ENCODE measurements around the gene HCN1. TPM values are rescaled to one million over a fixed set of nuclear protein-coding genes. Genes with fewer than 3 reads are reported as not detected.
A peak's percentile ranks its signal among the peaks of the same experiment; 100 is the strongest.
"Not testable (repeated sequence)": the region's sequence is repeated elsewhere in the genome, so short reads cannot be mapped to it uniquely, and the experiment has no call there.

The HCN1 gene
- total RNA-seq, 1 donor from 2014 or later: not detected

DNA sequence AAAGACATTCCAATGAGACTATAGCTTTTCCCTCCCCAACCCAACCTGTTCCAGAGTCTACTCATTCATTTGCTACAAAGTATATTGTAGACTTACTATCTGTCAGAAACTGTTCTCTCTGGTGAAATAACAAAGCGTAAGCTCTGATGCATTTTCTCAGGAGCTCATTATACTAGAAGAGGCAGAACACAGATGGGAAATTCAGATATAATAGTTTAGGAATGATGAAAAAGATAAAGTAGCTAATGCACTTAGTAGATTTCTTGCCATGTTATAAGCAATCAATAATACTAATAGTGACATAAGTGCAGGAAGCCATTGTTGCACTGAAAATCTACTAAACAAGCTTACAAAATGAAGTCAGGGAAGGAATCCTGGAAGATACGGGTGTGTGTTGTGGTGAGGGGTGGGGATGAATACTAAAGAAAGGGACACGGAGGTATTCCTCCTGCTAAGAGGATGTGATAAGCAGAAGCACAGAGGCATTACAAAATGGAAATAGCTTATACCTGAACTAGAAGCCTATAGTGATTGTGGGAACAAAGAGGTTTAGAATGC lies 78.2 kb downstream of the HCN1 start:
- DNase-seq (ENCODE audit: low read depth, low spot score): no peak

DNA sequence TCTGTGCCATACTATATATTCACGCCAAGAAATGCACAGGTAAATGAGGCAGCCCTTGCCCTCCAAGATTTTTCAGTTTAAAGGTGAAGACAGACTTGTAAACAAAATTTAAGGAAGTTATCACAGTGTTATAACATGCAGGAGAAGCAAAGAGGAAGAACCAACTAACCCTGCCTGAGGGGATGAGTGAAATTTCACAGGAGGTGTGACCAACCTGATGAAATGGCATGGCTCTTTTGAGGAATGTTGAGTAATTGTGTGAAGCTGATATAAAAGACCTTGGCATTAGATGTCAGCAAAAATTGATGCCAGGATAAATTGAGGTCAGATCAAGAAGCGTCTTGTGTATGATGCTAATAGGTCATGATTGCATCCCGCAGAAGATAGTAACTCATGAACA lies 86.5 kb downstream of the HCN1 start:
- no peak for DNase-seq (ENCODE audit: low read depth, low spot score)

DNA sequence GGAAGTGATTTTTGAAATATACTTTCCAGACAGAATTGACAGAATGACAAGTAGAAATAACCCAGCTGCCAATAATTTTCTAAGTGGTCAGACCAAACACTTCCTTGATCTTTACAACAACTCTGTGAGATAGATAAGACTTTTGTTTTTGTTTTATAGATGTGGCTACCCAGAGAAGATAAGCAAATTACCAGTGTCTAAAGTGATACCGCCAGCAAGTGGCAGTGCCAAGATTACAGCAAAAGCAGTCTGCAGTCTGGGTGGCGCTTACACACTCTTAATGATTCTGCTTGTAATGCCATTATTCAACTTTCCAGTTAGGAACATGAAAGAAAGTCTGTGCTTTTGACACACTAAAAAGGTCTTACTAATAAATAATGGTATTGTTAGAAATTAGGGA lies 92.1 kb downstream of the HCN1 start:
- DNase-seq (ENCODE audit: low read depth, low spot score): no peak

- DNase-seq (ENCODE audit: low read depth, low spot score): no peak
Observed at GRCh38 chr5:45601424-45601823, 94.8 kb downstream of the HCN1 start.

GRCh38 chr5:45596320-45596719 lies 99.9 kb downstream of the HCN1 start:
- DNase-seq (ENCODE audit: low read depth, low spot score): no peak

- DNase-seq (ENCODE audit: low read depth, low spot score): not testable (repeated sequence)
Observed at GRCh38 chr5:45586001-45586400, 110.2 kb downstream of the HCN1 start.

DNA sequence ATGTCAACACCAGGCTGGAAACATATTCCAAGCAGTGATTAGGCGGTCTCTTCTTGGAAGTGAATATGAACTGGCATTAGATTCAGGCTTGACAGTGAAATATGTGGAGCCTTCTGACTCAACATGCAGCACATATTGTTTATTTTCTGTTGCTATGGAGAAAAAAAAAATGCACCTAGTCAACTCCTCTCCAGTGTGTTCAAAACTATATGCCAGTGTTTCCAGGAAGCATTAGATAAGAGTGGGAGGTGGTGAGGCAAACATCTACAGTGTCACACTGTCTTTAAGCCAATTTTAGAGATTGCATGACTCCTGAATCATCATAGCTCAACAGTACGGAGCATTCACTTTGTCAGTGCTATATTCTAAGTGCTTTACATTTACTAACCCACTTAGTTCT lies 117.9 kb downstream of the HCN1 start:
- no peak for DNase-seq (ENCODE audit: low read depth, low spot score)

DNA sequence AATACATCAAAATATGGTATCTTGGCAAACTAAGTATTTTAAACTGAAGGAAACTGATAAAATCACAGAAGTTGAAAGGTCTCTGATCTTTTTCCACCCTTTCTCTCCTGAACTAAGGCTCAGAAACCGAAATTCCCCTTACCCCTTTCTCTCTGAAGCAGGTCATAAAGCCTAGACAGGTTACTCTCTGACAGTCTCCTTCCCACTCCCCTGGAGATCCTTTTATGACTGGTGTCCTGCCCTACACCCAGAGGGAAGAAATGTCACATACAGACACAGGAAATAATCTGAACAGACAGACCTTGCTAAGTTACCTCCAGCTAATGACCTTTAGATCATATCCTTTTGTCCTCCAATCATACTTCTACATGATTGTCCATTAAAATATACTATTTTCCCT lies 127.4 kb downstream of the HCN1 start:
- no peak for DNase-seq (ENCODE audit: low read depth, low spot score)

- DNase-seq (ENCODE audit: low read depth, low spot score): no peak
Observed at GRCh38 chr5:45542421-45542820, 153.8 kb downstream of the HCN1 start.

DNA sequence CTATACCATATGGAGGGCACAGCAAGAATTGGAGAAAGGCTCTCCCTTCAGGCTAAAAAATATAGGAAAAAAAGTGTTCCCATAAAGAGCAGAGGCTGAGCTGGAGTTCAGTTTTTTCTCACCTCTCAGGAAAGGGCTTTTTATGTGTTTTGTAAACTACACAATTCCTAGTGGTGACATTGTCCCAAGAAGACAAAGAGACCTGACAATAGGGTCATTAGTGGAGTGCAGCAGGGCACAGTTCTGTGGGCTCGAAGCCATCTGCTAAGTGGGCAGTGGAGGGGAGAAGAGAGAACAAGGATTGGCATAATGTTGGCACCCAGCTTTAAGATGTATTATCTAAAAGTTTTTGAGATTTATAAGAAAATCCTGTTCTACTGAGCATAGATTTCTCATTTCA lies 162.5 kb downstream of the HCN1 start:
- DNase-seq (ENCODE audit: low read depth, low spot score): no peak

- no peak for DNase-seq (ENCODE audit: low read depth, low spot score)
Observed at GRCh38 chr5:45532826-45533624, 163.2 kb downstream of the HCN1 start.

DNA sequence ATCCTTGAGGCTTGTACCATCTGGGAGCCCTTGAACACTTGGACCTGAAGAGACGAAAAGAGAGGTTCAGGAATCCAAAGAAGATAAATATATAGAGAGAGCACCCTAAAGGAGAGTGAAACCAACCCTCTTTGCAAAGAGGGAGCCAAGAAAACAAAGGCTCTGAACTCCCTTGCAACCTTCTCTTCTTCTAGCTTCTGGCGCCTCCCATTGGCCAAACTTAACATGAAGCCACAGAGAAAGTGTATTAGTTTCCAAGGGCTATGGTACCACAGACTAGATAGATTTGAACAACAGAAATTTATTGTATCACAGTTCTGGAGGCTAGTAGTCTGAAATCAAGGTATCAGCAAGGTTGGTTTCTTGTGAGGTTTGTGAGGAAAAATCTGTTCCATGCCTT lies 175.1 kb downstream of the HCN1 start:
- no peak for DNase-seq (ENCODE audit: low read depth, low spot score)

- DNase-seq (ENCODE audit: low read depth, low spot score): no peak
Observed at GRCh38 chr5:45512521-45512920, 183.7 kb downstream of the HCN1 start.

DNA sequence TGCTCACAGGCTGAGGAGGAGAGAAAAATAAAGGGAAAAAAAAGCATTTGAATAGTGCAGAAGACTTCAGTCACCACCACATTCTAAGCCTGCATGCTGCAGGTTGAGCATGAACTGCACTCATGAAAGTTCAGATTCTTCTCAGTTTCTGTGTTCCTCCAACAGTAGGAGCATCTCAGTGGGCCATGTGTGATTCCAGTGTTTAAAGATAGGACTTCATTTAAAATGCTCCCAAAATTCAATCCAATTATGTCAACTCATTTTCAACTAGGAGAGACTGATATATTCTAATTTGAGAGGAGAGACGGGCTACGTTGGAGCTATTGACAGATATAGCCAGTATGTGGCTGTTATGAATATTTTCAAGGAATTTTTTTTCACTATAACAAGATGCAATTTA lies 186.8 kb downstream of the HCN1 start:
- no peak for DNase-seq (ENCODE audit: low read depth, low spot score)

DNA sequence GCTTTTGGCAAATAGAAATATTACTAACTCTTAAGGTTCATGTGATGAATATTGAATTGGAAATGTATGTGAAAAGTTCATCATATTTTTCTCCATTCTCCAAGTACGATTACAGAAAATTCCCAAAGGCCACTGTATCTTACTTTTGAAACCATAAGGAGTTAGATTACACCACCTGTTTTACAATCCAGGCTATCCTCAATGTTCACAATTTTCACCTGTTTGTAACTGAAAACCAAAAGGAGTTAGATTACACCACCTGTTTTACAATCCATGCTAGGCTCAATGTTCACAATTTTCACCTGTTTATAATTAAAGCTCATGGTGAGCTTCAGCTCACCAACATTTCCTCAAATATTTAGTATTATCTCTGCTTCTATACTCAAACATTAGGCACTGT lies 188.0 kb downstream of the HCN1 start:
- DNase-seq (ENCODE audit: low read depth, low spot score): no peak

GRCh38 chr5:45507178-45507577 lies 189.0 kb downstream of the HCN1 start:
- DNase-seq (ENCODE audit: low read depth, low spot score): no peak

DNA sequence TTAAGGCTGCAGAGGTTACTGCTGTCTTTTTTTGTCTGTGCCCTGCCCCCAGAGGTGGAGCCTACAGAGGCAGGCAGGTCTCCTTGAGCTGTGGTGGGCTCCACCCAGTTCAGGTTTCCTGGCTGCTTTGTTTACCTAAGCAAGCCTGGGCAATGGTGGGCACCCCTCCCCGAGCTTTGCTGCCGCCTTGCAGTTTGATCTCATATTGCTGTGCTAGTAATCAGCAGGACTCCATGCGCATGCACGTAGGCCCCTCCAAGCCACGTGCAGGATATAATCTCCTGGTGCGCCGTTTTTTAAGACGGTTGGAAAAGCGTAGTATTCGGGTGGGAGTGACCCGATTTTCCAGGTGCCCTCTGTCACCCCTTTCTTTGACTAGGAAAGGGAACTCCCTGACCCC lies 197.2 kb downstream of the HCN1 start:
- not testable (repeated sequence) for DNase-seq (ENCODE audit: low read depth, low spot score)

GRCh38 chr5:45491368-45491767 lies 204.8 kb downstream of the HCN1 start:
- no peak for DNase-seq (ENCODE audit: low read depth, low spot score)

DNA sequence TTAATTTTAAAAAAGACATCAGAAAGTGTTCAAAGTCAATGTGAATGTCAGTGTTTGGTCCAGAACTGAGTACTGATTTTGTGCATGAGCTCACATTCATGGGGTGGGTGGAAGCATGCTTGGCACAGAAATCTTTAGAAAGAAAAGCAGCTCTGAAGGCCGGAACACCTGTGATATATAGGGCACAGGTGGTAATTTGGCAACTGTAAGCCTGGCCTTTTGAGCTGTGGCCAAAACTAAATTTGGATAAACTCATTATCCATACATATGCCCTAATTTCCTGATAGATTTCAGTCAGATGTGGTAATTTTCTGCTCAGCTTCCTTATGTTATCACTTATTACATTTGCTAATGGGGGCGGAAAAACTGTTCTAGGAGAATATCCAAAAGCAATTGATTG lies 211.4 kb downstream of the HCN1 start:
- DNase-seq (ENCODE audit: low read depth, low spot score): no peak

- peak; percentile 0 for DNase-seq (ENCODE audit: low read depth, low spot score)
Observed at GRCh38 chr5:45454114-45454513, 242.1 kb downstream of the HCN1 start.

DNA sequence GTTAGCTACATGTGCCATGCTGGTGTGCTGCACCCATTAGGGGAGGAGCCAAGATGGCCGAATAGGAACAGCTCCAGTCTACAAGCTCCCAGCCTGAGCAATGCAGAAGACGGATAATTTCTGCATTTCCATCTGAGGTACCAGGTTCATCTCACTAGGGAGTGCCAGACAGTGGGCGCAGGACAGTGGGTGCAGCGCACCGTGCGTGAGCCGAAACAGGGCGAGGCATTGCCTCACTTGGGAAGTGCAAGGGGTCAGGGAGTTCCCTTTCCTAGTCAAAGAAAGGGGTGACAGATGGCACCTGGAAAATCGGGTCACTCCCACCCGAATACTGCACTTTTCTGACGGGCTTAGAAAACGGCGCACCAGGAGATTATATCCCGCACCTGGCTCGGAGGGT lies 251.3 kb downstream of the HCN1 start:
- DNase-seq (ENCODE audit: low read depth, low spot score): not testable (repeated sequence)

- DNase-seq (ENCODE audit: low read depth, low spot score): no peak
Observed at GRCh38 chr5:45440466-45440865, 255.7 kb downstream of the HCN1 start.

DNA sequence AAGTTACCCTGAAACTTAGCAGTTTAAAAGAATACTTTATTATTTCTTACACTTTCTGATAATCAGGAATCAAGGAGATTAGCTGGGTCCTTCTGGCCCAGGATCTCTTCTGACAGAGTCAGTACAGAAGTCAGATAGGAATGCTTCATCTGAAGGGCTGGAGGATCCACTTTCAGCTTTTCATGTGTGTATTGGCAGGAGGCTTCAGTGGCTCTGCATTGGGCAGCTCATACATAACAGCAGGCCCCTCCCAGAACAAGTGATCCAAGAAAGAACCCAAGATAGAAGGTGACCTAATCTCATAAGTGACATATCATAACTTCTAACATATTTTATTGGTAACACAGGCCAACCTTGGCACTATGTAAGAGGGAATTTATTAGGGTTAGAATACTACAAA lies 258.4 kb downstream of the HCN1 start:
- no peak for DNase-seq (ENCODE audit: low read depth, low spot score)
